H9 (cell line): Measurements from ENCODE around the gene SF1. TPM values are rescaled to one million over a fixed set of nuclear protein-coding genes. Genes with fewer than 3 reads are reported as not detected.

Source experiments
- DNase-seq: peaks from one replicate; pipeline ENCODE4 v3.0.0-alpha.2; 2017
- H2AFZ ChIP-seq: one replicate; pipeline ENCODE4 v1.6.1; 2013; ENCODE audit warnings: mild to moderate bottlenecking, low read length, control low read depth, moderate library complexity
- H2AK5ac ChIP-seq: 2 replicates; pipeline ENCODE4 v1.6.1; 2013; ENCODE audit warnings: low read length, control low read depth, mixed read lengths; ENCODE audit not compliant: insufficient read length
- H2BK120ac ChIP-seq: one replicate; pipeline ENCODE4 v1.6.1; 2013; ENCODE audit warnings: low read depth, mild to moderate bottlenecking, low read length, control low read depth, inconsistent platforms; ENCODE audit not compliant: poor library complexity, severe bottlenecking
- H2BK12ac ChIP-seq: 2 replicates; pipeline ENCODE4 v1.6.1; 2013; ENCODE audit warnings: low read length, control low read depth, mixed read lengths, low read depth; ENCODE audit not compliant: insufficient read length
- H2BK15ac ChIP-seq: 2 replicates; pipeline ENCODE4 v1.6.1; 2013; ENCODE audit warnings: low read depth, low read length, control low read depth
- H2BK20ac ChIP-seq: one replicate; pipeline ENCODE4 v1.6.1; 2013; ENCODE audit warnings: low read depth, mild to moderate bottlenecking, low read length, control low read depth, inconsistent platforms; ENCODE audit not compliant: poor library complexity, severe bottlenecking
- H2BK5ac ChIP-seq: 2 replicates; pipeline ENCODE4 v1.6.1; 2013; ENCODE audit warnings: low read length, control low read depth, mixed read lengths; ENCODE audit not compliant: insufficient read length
- H3K14ac ChIP-seq: 2 replicates; pipeline ENCODE4 v1.6.1; 2013; ENCODE audit warnings: low read length, control low read depth; ENCODE audit not compliant: insufficient read depth
- H3K18ac ChIP-seq: 2 replicates; pipeline ENCODE4 v1.6.1; 2013; ENCODE audit warnings: low read depth, mild to moderate bottlenecking, mixed read lengths, low read length, control low read depth; ENCODE audit not compliant: insufficient read length
- H3K23ac ChIP-seq: 2 replicates; pipeline ENCODE4 v1.6.1; 2013; ENCODE audit warnings: low read length, control low read depth, mixed read lengths, low read depth; ENCODE audit not compliant: insufficient read length
- H3K23me2 ChIP-seq: 2 replicates; pipeline ENCODE4 v1.6.1; 2013; ENCODE audit warnings: low read depth, mild to moderate bottlenecking, mixed read lengths, low read length, control low read depth; ENCODE audit not compliant: insufficient read length, poor library complexity, severe bottlenecking
- H3K27ac ChIP-seq: 2 replicates; pipeline ENCODE4 v1.5.1; 2013; ENCODE audit warnings: low read length, control low read depth, mixed read lengths, low read depth; ENCODE audit not compliant: insufficient read length
- H3K27me3 ChIP-seq: 2 replicates; pipeline ENCODE4 v1.6.1; 2013; ENCODE audit warnings: low read length, control low read depth, inconsistent platforms; ENCODE audit not compliant: insufficient read depth
- H3K4ac ChIP-seq: 2 replicates; pipeline ENCODE4 v1.6.1; 2013; ENCODE audit warnings: low read depth, mild to moderate bottlenecking, control low read depth, inconsistent platforms, low read length, moderate library complexity
- H3K4me1 ChIP-seq: 2 replicates; pipeline ENCODE4 v1.6.1; 2013; ENCODE audit warnings: low read length, control low read depth, inconsistent platforms; ENCODE audit not compliant: insufficient read depth
- H3K4me2 ChIP-seq: 2 replicates; pipeline ENCODE4 v1.6.1; 2013; ENCODE audit warnings: low read length, control low read depth, mixed read lengths; ENCODE audit not compliant: insufficient read length, insufficient read depth
- H3K56ac ChIP-seq: 2 replicates; pipeline ENCODE4 v1.6.1; 2013; ENCODE audit warnings: low read depth, mild to moderate bottlenecking, mixed read lengths, low read length, control low read depth; ENCODE audit not compliant: insufficient read length
- H3K79me1 ChIP-seq: 2 replicates; pipeline ENCODE4 v1.6.1; 2013; ENCODE audit warnings: low read depth, mild to moderate bottlenecking, moderate library complexity, low read length, control low read depth, inconsistent platforms; ENCODE audit not compliant: insufficient read depth, poor library complexity, severe bottlenecking
- H3K79me2 ChIP-seq: 2 replicates; pipeline ENCODE4 v1.6.1; 2013; ENCODE audit warnings: low read length, control low read depth, inconsistent platforms; ENCODE audit not compliant: insufficient read depth
- H3K9ac ChIP-seq: 2 replicates; pipeline ENCODE4 v1.6.1; 2013; ENCODE audit warnings: low read length, control low read depth, mixed read lengths; ENCODE audit not compliant: insufficient read length; ENCODE audit errors: extremely low read depth
- H3K9me3 ChIP-seq: one replicate; pipeline ENCODE4 v1.6.1; 2013; ENCODE audit warnings: low read depth, low read length, inconsistent platforms; ENCODE audit not compliant: control insufficient read depth
- H3T11ph ChIP-seq: one replicate; pipeline ENCODE4 v1.6.1; 2013; ENCODE audit warnings: mild to moderate bottlenecking, low read length, control low read depth, inconsistent platforms
- H4K20me1 ChIP-seq: one replicate; pipeline ENCODE4 v1.6.1; 2013; ENCODE audit not compliant: control insufficient read depth, insufficient read length, insufficient read depth
- H4K5ac ChIP-seq: 2 replicates; pipeline ENCODE4 v1.6.1; 2013; ENCODE audit warnings: low read depth, mild to moderate bottlenecking, mixed read lengths, low read length, control low read depth; ENCODE audit not compliant: insufficient read length
- H4K8ac ChIP-seq: replicated peaks from 2 replicates; pipeline ENCODE4 v1.6.1; 2013; ENCODE audit warnings: low read length, control low read depth, mixed read lengths, low read depth; ENCODE audit not compliant: insufficient read length
- H4K91ac ChIP-seq: 2 replicates; pipeline ENCODE4 v1.6.1; 2013; ENCODE audit warnings: low read depth, mild to moderate bottlenecking, moderate library complexity, mixed read lengths, low read length, control low read depth; ENCODE audit not compliant: insufficient read length
- H3K27ac Mint-ChIP-seq, 3 experiments: 2 replicates in 2 of 3; 3 replicates in 1 of 3; pipeline ENCODE4 v1.8.0; 2020 to 2021; ENCODE audit warnings: mixed read lengths in 3 of 3, mild to moderate bottlenecking in 1 of 3, moderate library complexity in 1 of 3
- H3K27me3 Mint-ChIP-seq: 2 replicates; pipeline ENCODE4 v1.8.0; 2021; ENCODE audit warnings: low read depth, mild to moderate bottlenecking, moderate library complexity, mixed read lengths
- H3K36me3 Mint-ChIP-seq, 3 experiments: 2 replicates in 2 of 3; 3 replicates in 1 of 3; pipeline ENCODE4 v1.8.0; 2020 to 2021; ENCODE audit warnings: low read depth in 3 of 3, mixed read lengths in 3 of 3; ENCODE audit not compliant: insufficient read depth in 1 of 3
- H3K4me1 Mint-ChIP-seq, 2 experiments: 2 replicates each; pipeline ENCODE4 v1.8.0; 2020; ENCODE audit warnings: mixed read lengths in 2 of 2
- H3K4me3 Mint-ChIP-seq, 2 experiments: 2 replicates in 1 of 2; 3 replicates in 1 of 2; pipeline ENCODE4 v1.8.0; 2020 to 2021; ENCODE audit warnings: mild to moderate bottlenecking in 2 of 2, mixed read lengths in 2 of 2, moderate library complexity in 1 of 2
- H3K9me3 Mint-ChIP-seq, 2 experiments: 2 replicates in 1 of 2; 3 replicates in 1 of 2; pipeline ENCODE4 v1.8.0; 2020; ENCODE audit warnings: mild to moderate bottlenecking in 2 of 2, mixed read lengths in 2 of 2, moderate library complexity in 1 of 2
- WGBS: extraction: QIAGEN DNeasy Blood & Tissue Kit; methylation state at CpG from one replicate; pipeline ENCODE4 v1.1.7; 2013; ENCODE audit warnings: missing lambda C conversion rate, low lambda C conversion rate, mixed read lengths; ENCODE audit not compliant: insufficient read length; ENCODE audit errors: extremely low coverage; 5-methylcytosine and 5-hydroxymethylcytosine counted together
- total RNA-seq: library from RNA; stranded (reverse); gene quantifications from 2 replicates; pipeline ENCODE4 v1.2.1, GENCODE V29; 2021
- TF ChIP-seq, protein P1 (sequence below): fragments of 200-600 bp; sonication (generic); conservative IDR thresholded peaks from 3 replicates; pipeline ENCODE4 v1.8.0; 2021; ENCODE audit warnings: antibody characterized with exemption, mild to moderate bottlenecking

Gene SF1
- total RNA-seq, 1 experiment from 2014 or later = 528 TPM

DNA sequence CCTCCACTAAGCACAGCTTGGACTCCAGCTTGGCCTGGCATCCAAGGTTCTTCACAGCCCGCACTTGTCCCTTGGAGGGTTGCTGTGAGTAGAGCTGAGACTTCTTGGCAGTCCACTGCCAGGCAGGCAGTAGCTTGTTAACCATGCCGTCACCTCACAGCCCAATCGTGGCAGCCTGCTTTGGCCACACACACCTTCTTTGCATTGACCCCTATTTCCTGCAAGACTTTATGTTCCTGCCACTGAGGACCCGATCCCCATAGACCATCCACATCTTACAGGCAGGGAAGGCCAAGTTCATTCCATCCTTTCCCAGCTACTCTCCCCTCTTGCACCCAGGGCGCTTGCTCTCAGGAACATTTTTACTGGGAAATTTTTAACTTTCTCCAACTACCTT lies 16.1 kb downstream of the SF1 start:
- TF ChIP-seq, protein P1, sequence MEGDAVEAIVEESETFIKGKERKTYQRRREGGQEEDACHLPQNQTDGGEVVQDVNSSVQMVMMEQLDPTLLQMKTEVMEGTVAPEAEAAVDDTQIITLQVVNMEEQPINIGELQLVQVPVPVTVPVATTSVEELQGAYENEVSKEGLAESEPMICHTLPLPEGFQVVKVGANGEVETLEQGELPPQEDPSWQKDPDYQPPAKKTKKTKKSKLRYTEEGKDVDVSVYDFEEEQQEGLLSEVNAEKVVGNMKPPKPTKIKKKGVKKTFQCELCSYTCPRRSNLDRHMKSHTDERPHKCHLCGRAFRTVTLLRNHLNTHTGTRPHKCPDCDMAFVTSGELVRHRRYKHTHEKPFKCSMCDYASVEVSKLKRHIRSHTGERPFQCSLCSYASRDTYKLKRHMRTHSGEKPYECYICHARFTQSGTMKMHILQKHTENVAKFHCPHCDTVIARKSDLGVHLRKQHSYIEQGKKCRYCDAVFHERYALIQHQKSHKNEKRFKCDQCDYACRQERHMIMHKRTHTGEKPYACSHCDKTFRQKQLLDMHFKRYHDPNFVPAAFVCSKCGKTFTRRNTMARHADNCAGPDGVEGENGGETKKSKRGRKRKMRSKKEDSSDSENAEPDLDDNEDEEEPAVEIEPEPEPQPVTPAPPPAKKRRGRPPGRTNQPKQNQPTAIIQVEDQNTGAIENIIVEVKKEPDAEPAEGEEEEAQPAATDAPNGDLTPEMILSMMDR = no peak
- no peaks in the 10 kb centered on the region for H4K20me1 ChIP-seq
- no peak overlapping the region for H2BK20ac ChIP-seq
- H2BK15ac ChIP-seq = no peak overlapping the region
- peak overlapping the region; percentile 13 for H3K4me2 ChIP-seq
- no peak overlapping the region for H3T11ph ChIP-seq
- H2BK12ac ChIP-seq = no peak overlapping the region
- H4K91ac ChIP-seq = no peak overlapping the region
- Mint-ChIP-seq H3K27ac (peak overlapping the region; percentile 97 to 99 (median 98)), H3K36me3 (peaks cover 23 to 50% (median 42%) of the 10 kb centered on the region in 3 experiments; a peak in 6 of 7 replicates), H3K9me3 (no peaks in the 10 kb centered on the region; a peak in 1 of 5 replicates), H3K4me3 (peak overlapping the region; percentile 34 to 67), H3K27me3 (no peaks in the 10 kb centered on the region; the same call in 1 of the 2 replicates), H3K4me1 (peaks cover 68 to 88% of the 10 kb centered on the region in 2 experiments)
- no CpG with 5 or more reads among the region's 5 CpGs for WGBS
- H3K23me2 ChIP-seq = no peaks in the 10 kb centered on the region
- H3K9ac ChIP-seq = no peak overlapping the region
- H3K27me3 ChIP-seq = no peaks in the 10 kb centered on the region
- no peak overlapping the region for H2BK120ac ChIP-seq
- H3K56ac ChIP-seq = no peak overlapping the region
- peaks cover 4% of the 10 kb centered on the region; the same call in 1 of the 2 replicates for H3K4me1 ChIP-seq
- DNase-seq = peak; percentile 41
- H3K79me1 ChIP-seq = peaks cover 3% of the 10 kb centered on the region
- H2BK5ac ChIP-seq = no peak overlapping the region
- H4K8ac ChIP-seq = no peak overlapping the region
- H3K14ac ChIP-seq = no peak overlapping the region; the same call in 1 of the 2 replicates
- H3K79me2 ChIP-seq = no peaks in the 10 kb centered on the region
- H4K5ac ChIP-seq = no peak overlapping the region
- no peak overlapping the region for H3K4ac ChIP-seq
- H3K23ac ChIP-seq = no peak overlapping the region
- H3K9me3 ChIP-seq = no peaks in the 10 kb centered on the region
- H2AFZ ChIP-seq = no peak overlapping the region
- H2AK5ac ChIP-seq = no peak overlapping the region
- peak overlapping the region; percentile 64 for H3K27ac ChIP-seq
- H3K18ac ChIP-seq = peak overlapping the region; percentile 1
